BJ (cell line): ENCODE data around the gene HBG2. TPM values are rescaled to one million over a fixed set of nuclear protein-coding genes. Genes with fewer than 3 reads are reported as not detected.

Experiments used
- CTCF ChIA-PET: fragments of 350-600 bp; formaldehyde crosslinking; extraction: SDS; loops from one replicate; lab custom pipeline; 2021; ENCODE audit warnings: antibody characterized with exemption, inconsistent platforms; lab: Yijun Ruan, JAX
- POLR2A ChIA-PET: fragments of 300-600 bp; sonication (Branson Sonifier 250); formaldehyde crosslinking; extraction: SDS; loops from one replicate; lab custom pipeline; 2021; ENCODE audit warnings: antibody characterized with exemption; lab: Charles Lee
- DNase-seq: peaks from one replicate; pipeline ENCODE4 v3.0.0-alpha.2; 2011; ENCODE audit warnings: low read depth
- H3K27me3 ChIP-seq: 2 replicates; pipeline ENCODE4 v1.6.0; 2011; ENCODE audit warnings: low read length; ENCODE audit not compliant: control insufficient read depth, insufficient read depth
- H3K36me3 ChIP-seq: 2 replicates; pipeline ENCODE4 v1.5.1; 2011; ENCODE audit warnings: low read length; ENCODE audit not compliant: control insufficient read depth, insufficient read depth
- H3K4me3 ChIP-seq: 2 replicates; pipeline ENCODE4 v1.5.1; 2011; ENCODE audit warnings: low read depth, mild to moderate bottlenecking, control low read depth, low read length
- CTCF ChIP-seq: IDR thresholded peaks from 2 replicates; pipeline ENCODE4 v1.5.1; 2011; ENCODE audit warnings: low read depth, mild to moderate bottlenecking, control low read depth, inconsistent platforms, low read length, moderate library complexity; ENCODE audit not compliant: insufficient read depth
- polyA plus RNA-seq: library from polyadenylated mRNA; depleted of rRNA; stranded (reverse); fragments of >200 nt; gene quantifications from 2 replicates; pipeline ENCODE4 v1.2.3, GENCODE V29; 2011

Gene HBG2
- polyA plus RNA-seq, 1 experiment, result not detected

- CTCF ChIA-PET, result interaction anchor here (1.4 kb wide), 1 partner anchor 9 kb away, joined by 3 read pairs; no protein-coding TSS in a partner anchor
- Histone ChIP-seq H3K4me3 (no peak overlapping the region), H3K36me3 (no peaks in the 10 kb centered on the region), H3K27me3 (no peaks in the 10 kb centered on the region)
- DNase-seq, result no peak
- no peak for TF ChIP-seq CTCF
- POLR2A ChIA-PET, result no interaction called here
Observed at GRCh38 chr11:5247472-5248192, 6.9 kb downstream of the HBG2 start.

DNA sequence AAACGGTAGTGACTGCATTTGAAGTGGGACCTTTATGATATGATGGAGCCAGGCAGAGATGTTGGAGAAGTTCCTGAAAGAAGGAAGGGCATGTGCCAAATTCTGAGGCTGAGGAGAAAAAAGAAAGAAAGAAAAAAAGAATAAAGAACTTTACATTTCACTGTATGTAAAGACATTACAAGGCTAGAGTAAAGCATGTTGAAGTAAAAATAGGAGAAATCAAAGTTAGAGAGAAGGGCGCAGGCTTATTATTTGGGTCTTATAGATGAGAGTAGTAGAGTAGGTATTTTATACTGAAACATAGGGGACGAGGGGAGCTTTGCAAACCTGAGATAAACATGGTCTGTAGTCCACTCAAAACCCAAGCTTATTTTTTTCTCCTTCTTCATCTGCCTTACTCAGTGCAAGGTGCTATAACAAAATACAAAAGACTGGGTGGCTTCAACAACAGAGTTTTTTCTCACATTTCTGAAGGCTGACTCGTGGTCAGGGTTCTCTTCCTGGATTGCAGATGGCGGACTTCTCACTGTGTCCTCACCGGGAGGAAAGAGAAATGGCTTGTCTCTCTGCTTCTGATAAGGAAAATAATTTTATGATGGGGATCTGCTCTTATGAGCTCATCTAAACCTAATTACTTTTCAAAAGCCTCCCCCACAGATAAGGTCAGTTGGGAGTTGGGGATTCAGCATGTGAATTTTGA is 7.7 kb downstream of the HBG2 start:
- Histone ChIP-seq H3K27me3 (no peaks in the 10 kb centered on the region), H3K4me3 (no peak overlapping the region), H3K36me3 (no peaks in the 10 kb centered on the region)
- CTCF ChIA-PET, result interaction anchor here (1.4 kb wide), 1 partner anchor 8 kb away, joined by 3 read pairs; no protein-coding TSS in a partner anchor
- POLR2A ChIA-PET, result no interaction called here
- TF ChIP-seq CTCF, result no peak
- DNase-seq, result no peak

DNA sequence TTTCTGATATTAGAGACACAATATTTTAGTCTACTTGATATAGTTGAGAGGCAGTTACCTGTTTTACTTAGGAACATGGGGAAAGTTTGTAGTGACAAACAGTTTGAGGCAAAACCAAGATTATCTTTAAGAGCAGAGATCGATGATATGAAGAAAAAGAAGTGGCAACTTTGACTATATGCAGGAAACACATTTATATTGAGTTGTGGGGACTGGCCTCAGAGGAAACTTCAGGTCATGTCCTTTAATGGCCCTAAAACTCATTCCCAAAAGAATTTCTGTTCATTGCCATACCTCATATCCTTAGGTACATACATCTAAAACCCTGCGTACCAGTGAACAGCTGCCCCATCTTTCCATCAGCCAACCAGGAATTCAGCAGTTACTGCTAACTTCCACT is 9.4 kb downstream of the HBG2 start:
- no peaks in the 10 kb centered on the region for H3K27me3 ChIP-seq
- TF ChIP-seq CTCF, result no peak
- no peaks in the 10 kb centered on the region for H3K36me3 ChIP-seq
- ChIA-PET POLR2A (no interaction called here), CTCF (no interaction called here)
- no peak for DNase-seq
- no peak overlapping the region for H3K4me3 ChIP-seq

GRCh38 chr11:5243816-5244180 is 10.8 kb downstream of the HBG2 start:
- H3K27me3 ChIP-seq, result no peaks in the 10 kb centered on the region
- H3K4me3 ChIP-seq, result no peak overlapping the region
- no peak for DNase-seq
- ChIA-PET CTCF (no interaction called here), POLR2A (no interaction called here)
- no peak for TF ChIP-seq CTCF
- no peaks in the 10 kb centered on the region for H3K36me3 ChIP-seq

DNA sequence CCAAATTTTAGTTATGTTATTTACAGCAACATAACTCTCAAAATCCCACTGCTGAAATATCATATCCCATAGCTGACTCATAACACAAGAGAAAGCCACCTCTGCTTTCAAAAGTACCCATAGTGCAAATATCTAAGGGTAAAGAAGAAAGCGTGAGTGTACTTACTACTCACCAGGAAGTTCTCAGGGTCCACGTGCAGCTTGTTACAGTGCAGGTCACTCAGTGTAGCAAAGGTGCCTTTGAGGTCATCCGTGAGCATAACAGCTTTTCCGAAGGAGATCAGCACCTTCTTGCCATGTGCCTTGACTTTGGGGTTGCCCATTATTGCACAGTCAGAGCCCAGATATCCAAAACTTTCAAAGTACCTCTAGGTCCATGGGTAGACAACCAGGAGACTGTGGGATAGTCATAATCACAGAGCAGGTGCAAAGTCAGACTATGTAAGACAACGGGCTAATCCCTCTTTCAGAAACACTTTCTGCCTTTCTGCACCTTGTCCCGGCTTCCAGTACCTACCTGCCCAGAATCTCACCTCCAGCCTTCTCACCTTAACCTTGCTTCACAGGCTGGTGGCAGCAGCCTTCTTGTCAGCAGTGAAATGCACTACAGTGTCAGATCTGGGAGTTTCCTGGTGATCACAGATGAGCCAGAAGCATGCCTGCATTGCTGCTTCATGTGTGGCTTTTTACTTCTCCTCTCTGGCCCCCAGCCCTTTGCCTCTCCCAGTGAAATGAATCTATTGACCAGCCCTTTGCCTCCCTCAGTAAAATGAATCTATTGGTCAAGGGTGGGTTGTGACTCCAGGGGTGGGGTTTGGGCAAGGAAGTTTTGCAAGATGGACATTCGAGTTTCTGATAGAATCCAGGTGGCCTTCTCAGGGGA is 11.4 kb downstream of the HBG2 start:
- no peak for DNase-seq
- no peak for TF ChIP-seq CTCF
- H3K36me3 ChIP-seq, result no peaks in the 10 kb centered on the region
- POLR2A ChIA-PET, result no interaction called here
- CTCF ChIA-PET, result no interaction called here
- no peak overlapping the region for H3K4me3 ChIP-seq
- no peaks in the 10 kb centered on the region for H3K27me3 ChIP-seq
